OCI-LY7 (cell line): ENCODE measurements around the gene SND1.

Experiments
- CTCF ChIP-seq: fragments of 200-600 bp; sonication (generic); conservative IDR thresholded peaks from 2 replicates; pipeline ENCODE4 v1.5.1; 2014; ENCODE audit warnings: mild to moderate bottlenecking, antibody characterized with exemption, low read length, moderate library complexity, mixed read lengths
- EZH2phosphoT487 ChIP-seq: fragments of 200-600 bp; sonication (generic); IDR thresholded peaks from 2 replicates; pipeline ENCODE4 v1.6.1; 2018; ENCODE audit warnings: low read depth, borderline replicate concordance, mild to moderate bottlenecking, mixed run types, antibody characterized with exemption, low read length, moderate library complexity, mixed read lengths

- no peak for TF ChIP-seq CTCF
- TF ChIP-seq EZH2phosphoT487, result no peak
These were observed 288.6 kb downstream of the SND1 start for GRCh38 chr7:127940381-127941160.
